ENCODE results near the gene KLHL1. TPM values are rescaled to one million over a fixed set of nuclear protein-coding genes. Genes with fewer than 3 reads are reported as not detected.

Gene KLHL1
- total and polyA plus RNA-seq, 4 donors, result 0.14 TPM; not detected in 3

GRCh38 chr13:70016116-70016515, 92.1 kb downstream of the KLHL1 start:
- no peak overlapping the region for H3K27ac ChIP-seq (ENCODE audit: low read depth in 1 of 2, low read length in 1 of 2)
- H3K9me3 ChIP-seq (ENCODE audit: control insufficient read depth in 4 of 4, insufficient read depth in 3 of 4, low read length in 3 of 4), result peaks cover 0 to 8% (median 3%) of the 10 kb centered on the region in 4 donors
- no peaks in the 10 kb centered on the region for H3K4me1 ChIP-seq (ENCODE audit: control insufficient read depth in 5 of 5, insufficient read depth in 5 of 5, low read length in 5 of 5)
- no peak for TF ChIP-seq CTCF (IDR thresholded peaks at IDR 0.05; ENCODE audit: control extremely low read depth, extremely low read depth)
- no peaks in the 10 kb centered on the region for H3K36me3 ChIP-seq (ENCODE audit: control insufficient read depth in 4 of 4, insufficient read depth in 4 of 4, low read length in 4 of 4)
- 72 to 73% methylated on average over 3 of the region's 3 CpGs for WGBS, 2 donors
- ATAC-seq (ENCODE audit: insufficient read depth, low FRiP score) (no peak), DNase-seq (peak in 1 of 3 donors; percentile 1)
- no peaks in the 10 kb centered on the region for H3K27me3 ChIP-seq (ENCODE audit: control insufficient read depth in 3 of 3, insufficient read depth in 3 of 3, low read length in 2 of 3)
- no peak overlapping the region for H3K4me3 ChIP-seq
- H3K9ac ChIP-seq (ENCODE audit: insufficient read depth in 1 of 2, low read length in 2 of 2), result no peak overlapping the region

GRCh38 chr13:70014337-70014736, 93.9 kb downstream of the KLHL1 start:
- no peaks in the 10 kb centered on the region for H3K27me3 ChIP-seq (ENCODE audit: control insufficient read depth in 3 of 3, insufficient read depth in 3 of 3, low read length in 2 of 3)
- H3K4me3 ChIP-seq, result no peak overlapping the region
- no peak overlapping the region for H3K27ac ChIP-seq (ENCODE audit: low read depth in 1 of 2, low read length in 1 of 2)
- peaks cover 0 to 8% (median 3%) of the 10 kb centered on the region in 4 donors for H3K9me3 ChIP-seq (ENCODE audit: control insufficient read depth in 4 of 4, insufficient read depth in 3 of 4, low read length in 3 of 4)
- DNase-seq (no peak), ATAC-seq (ENCODE audit: insufficient read depth, low FRiP score) (no peak)
- no peaks in the 10 kb centered on the region for H3K4me1 ChIP-seq (ENCODE audit: control insufficient read depth in 5 of 5, insufficient read depth in 5 of 5, low read length in 5 of 5)
- no peak for TF ChIP-seq CTCF (IDR thresholded peaks at IDR 0.05; ENCODE audit: control extremely low read depth, extremely low read depth)
- H3K36me3 ChIP-seq (ENCODE audit: control insufficient read depth in 4 of 4, insufficient read depth in 4 of 4, low read length in 4 of 4), result no peaks in the 10 kb centered on the region
- no peak overlapping the region for H3K9ac ChIP-seq (ENCODE audit: insufficient read depth in 1 of 2, low read length in 2 of 2)

- no peak for TF ChIP-seq CTCF (IDR thresholded peaks at IDR 0.05; ENCODE audit: control extremely low read depth, extremely low read depth)
- DNase-seq (no peak), ATAC-seq (ENCODE audit: insufficient read depth, low FRiP score) (no peak)
- no peak overlapping the region for H3K9ac ChIP-seq (ENCODE audit: insufficient read depth in 1 of 2, low read length in 2 of 2)
- H3K9me3 ChIP-seq (ENCODE audit: control insufficient read depth in 4 of 4, insufficient read depth in 3 of 4, low read length in 3 of 4), result no peaks in the 10 kb centered on the region
- WGBS, 2 donors, result 43 to 78% methylated on average over 2 of the region's 2 CpGs
- no peak overlapping the region for H3K27ac ChIP-seq (ENCODE audit: low read depth in 1 of 2, low read length in 1 of 2)
- no peaks in the 10 kb centered on the region for H3K4me1 ChIP-seq (ENCODE audit: control insufficient read depth in 5 of 5, insufficient read depth in 5 of 5, low read length in 5 of 5)
- no peaks in the 10 kb centered on the region for H3K36me3 ChIP-seq (ENCODE audit: control insufficient read depth in 4 of 4, insufficient read depth in 4 of 4, low read length in 4 of 4)
- no peaks in the 10 kb centered on the region for H3K27me3 ChIP-seq (ENCODE audit: control insufficient read depth in 3 of 3, insufficient read depth in 3 of 3, low read length in 2 of 3)
- H3K4me3 ChIP-seq, result no peak overlapping the region
Measured at GRCh38 chr13:69999875-70000274, 108.4 kb downstream of the KLHL1 start.

GRCh38 chr13:69997061-69997460, 111.2 kb downstream of the KLHL1 start:
- Histone ChIP-seq H3K4me1 (ENCODE audit: control insufficient read depth in 5 of 5, insufficient read depth in 5 of 5, low read length in 5 of 5) (no peaks in the 10 kb centered on the region), H3K27me3 (ENCODE audit: control insufficient read depth in 3 of 3, insufficient read depth in 3 of 3, low read length in 2 of 3) (no peaks in the 10 kb centered on the region), H3K36me3 (ENCODE audit: control insufficient read depth in 4 of 4, insufficient read depth in 4 of 4, low read length in 4 of 4) (no peaks in the 10 kb centered on the region), H3K27ac (ENCODE audit: low read depth in 1 of 2, low read length in 1 of 2) (no peak overlapping the region), H3K9ac (ENCODE audit: insufficient read depth in 1 of 2, low read length in 2 of 2) (no peak overlapping the region), H3K9me3 (ENCODE audit: control insufficient read depth in 4 of 4, insufficient read depth in 3 of 4, low read length in 3 of 4) (peaks cover 0 to 3% (median 0%) of the 10 kb centered on the region in 4 donors), H3K4me3 (no peak overlapping the region)
- no peak for DNase-seq
- 91 to 94% methylated on average over 4 of the region's 4 CpGs for WGBS, 2 donors
- ATAC-seq (ENCODE audit: insufficient read depth, low FRiP score), result no peak
- no peak for TF ChIP-seq CTCF (IDR thresholded peaks at IDR 0.05; ENCODE audit: control extremely low read depth, extremely low read depth)
